ENCODE data around the gene AMY1B. TPM values are rescaled to one million over a fixed set of nuclear protein-coding genes. Genes with fewer than 3 reads are reported as not detected.
"Not testable (repeated sequence)": the region's sequence is repeated elsewhere in the genome, so short reads cannot be mapped to it uniquely, and the experiment has no call there.

Gene AMY1B

DNA sequence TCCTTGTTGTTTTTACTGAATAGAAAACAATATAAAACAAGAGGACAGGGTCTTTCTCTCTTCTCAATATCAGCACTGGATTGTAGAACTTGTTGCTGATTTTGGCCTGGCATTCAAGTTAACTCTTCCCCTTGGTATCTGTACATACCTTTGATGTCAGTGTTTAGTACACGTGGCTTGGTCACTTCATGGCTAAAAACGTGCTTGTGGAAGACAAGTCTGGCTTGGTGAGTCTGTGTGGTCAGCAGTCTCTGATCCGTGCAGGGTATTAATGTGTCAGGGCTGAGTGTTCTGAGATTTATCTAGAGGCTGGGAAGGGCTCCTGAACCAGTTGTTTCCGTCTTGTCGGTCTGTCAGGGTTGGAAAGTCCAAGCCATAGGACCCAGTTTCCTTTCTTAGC is 40.5 kb downstream of the AMY1B start, which contains the start of gene AMY1A:
TSS of gene AMY1A (plus strand) at position 301 of the 400 bp plus-strand sequence. CDS start 571 bp downstream, outside the sequence.
- H3K36me3 ChIP-seq (ENCODE audit: insufficient read depth, low read length); H3K4me1 ChIP-seq (ENCODE audit: control insufficient read depth, insufficient read depth, low read length); H3K9me3 ChIP-seq (replicated peaks; ENCODE audit: low read length); H3K27me3 ChIP-seq (ENCODE audit: control insufficient read depth, insufficient read depth, low read length); H3K9ac ChIP-seq (ENCODE audit: low read depth, low read length); H3K4me3 ChIP-seq (ENCODE audit: low read length); H3K4me2 ChIP-seq (ENCODE audit: low read length): not testable (repeated sequence)

DNA sequence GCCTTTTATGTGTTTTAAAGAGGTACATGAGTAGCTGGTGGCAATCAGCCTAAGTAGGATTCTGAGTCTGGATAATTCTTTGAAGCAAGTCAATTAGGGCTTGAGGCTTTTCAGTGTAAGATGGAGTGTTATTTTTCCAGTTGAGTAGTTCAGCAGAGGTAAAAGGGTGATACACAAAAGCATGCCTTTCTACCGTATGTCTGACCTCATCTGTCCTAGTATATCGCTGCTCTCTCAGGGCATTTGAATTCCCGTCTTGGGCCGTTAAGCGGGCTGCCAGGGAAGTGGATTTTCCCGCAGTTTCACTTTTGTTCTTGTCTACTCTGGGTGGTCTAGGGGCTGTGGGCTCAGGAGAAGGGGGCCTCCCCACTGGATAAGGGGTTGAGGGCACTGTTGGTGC is 41.9 kb downstream of the AMY1B start:
- not testable (repeated sequence) for H3K9ac ChIP-seq (ENCODE audit: low read depth, low read length); H3K4me1 ChIP-seq (ENCODE audit: control insufficient read depth, insufficient read depth, low read length); H3K4me2 ChIP-seq (ENCODE audit: low read length); H3K27me3 ChIP-seq (ENCODE audit: control insufficient read depth, insufficient read depth, low read length); H3K4me3 ChIP-seq (ENCODE audit: low read length); H3K36me3 ChIP-seq (ENCODE audit: insufficient read depth, low read length); H3K9me3 ChIP-seq (replicated peaks; ENCODE audit: low read length)

- not testable (repeated sequence) for H3K9me3 ChIP-seq (replicated peaks; ENCODE audit: low read length); H3K4me2 ChIP-seq (ENCODE audit: low read length); H3K36me3 ChIP-seq (ENCODE audit: insufficient read depth, low read length); H3K4me3 ChIP-seq (ENCODE audit: low read length); H3K9ac ChIP-seq (ENCODE audit: low read depth, low read length); H3K27me3 ChIP-seq (ENCODE audit: control insufficient read depth, insufficient read depth, low read length); H3K4me1 ChIP-seq (ENCODE audit: control insufficient read depth, insufficient read depth, low read length)
These were observed 45.1 kb downstream of the AMY1B start for GRCh38 chr1:103650889-103651288.

DNA sequence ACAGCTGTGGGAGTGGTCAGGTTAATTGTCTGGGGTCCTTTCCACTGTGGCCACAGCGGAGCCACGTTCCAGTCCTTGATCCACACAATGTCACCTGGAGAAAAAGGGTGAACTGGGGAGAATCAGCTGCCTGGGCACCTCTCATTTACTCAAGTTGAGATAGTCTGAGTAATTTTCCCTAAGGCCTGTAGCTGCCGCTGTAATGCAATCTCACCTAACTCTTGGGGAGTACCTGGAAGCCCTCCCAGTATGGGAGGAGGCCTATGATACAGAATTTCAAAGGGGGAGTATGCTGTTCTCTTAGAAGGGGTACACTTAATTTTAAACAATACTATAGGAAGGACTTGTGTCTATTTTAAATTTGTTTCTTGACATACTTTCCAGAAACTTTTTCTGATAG is 45.7 kb downstream of the AMY1B start:
- not testable (repeated sequence) for H3K9ac ChIP-seq (ENCODE audit: low read depth, low read length); H3K4me3 ChIP-seq (ENCODE audit: low read length); H3K4me1 ChIP-seq (ENCODE audit: control insufficient read depth, insufficient read depth, low read length); H3K4me2 ChIP-seq (ENCODE audit: low read length); H3K9me3 ChIP-seq (replicated peaks; ENCODE audit: low read length); H3K36me3 ChIP-seq (ENCODE audit: insufficient read depth, low read length); H3K27me3 ChIP-seq (ENCODE audit: control insufficient read depth, insufficient read depth, low read length)

GRCh38 chr1:103643908-103644307 is 52.1 kb downstream of the AMY1B start:
- not testable (repeated sequence) for H3K4me3 ChIP-seq (ENCODE audit: low read length); H3K9me3 ChIP-seq (replicated peaks; ENCODE audit: low read length); H3K4me2 ChIP-seq (ENCODE audit: low read length); H3K4me1 ChIP-seq (ENCODE audit: control insufficient read depth, insufficient read depth, low read length); H3K9ac ChIP-seq (ENCODE audit: low read depth, low read length); H3K36me3 ChIP-seq (ENCODE audit: insufficient read depth, low read length); H3K27me3 ChIP-seq (ENCODE audit: control insufficient read depth, insufficient read depth, low read length)

GRCh38 chr1:103641194-103641593 is 54.8 kb downstream of the AMY1B start:
- H3K4me1 ChIP-seq (ENCODE audit: control insufficient read depth, insufficient read depth, low read length); H3K9me3 ChIP-seq (replicated peaks; ENCODE audit: low read length); H3K4me2 ChIP-seq (ENCODE audit: low read length); H3K9ac ChIP-seq (ENCODE audit: low read depth, low read length); H3K27me3 ChIP-seq (ENCODE audit: control insufficient read depth, insufficient read depth, low read length); H3K4me3 ChIP-seq (ENCODE audit: low read length); H3K36me3 ChIP-seq (ENCODE audit: insufficient read depth, low read length): not testable (repeated sequence)

Small RNA genes within 50 kb of the gene (small RNA-seq; reads per million reads assigned to genes)
- not detected for gene AC105272.1
